ENCODE results near the gene PCDHB6.

DNA sequence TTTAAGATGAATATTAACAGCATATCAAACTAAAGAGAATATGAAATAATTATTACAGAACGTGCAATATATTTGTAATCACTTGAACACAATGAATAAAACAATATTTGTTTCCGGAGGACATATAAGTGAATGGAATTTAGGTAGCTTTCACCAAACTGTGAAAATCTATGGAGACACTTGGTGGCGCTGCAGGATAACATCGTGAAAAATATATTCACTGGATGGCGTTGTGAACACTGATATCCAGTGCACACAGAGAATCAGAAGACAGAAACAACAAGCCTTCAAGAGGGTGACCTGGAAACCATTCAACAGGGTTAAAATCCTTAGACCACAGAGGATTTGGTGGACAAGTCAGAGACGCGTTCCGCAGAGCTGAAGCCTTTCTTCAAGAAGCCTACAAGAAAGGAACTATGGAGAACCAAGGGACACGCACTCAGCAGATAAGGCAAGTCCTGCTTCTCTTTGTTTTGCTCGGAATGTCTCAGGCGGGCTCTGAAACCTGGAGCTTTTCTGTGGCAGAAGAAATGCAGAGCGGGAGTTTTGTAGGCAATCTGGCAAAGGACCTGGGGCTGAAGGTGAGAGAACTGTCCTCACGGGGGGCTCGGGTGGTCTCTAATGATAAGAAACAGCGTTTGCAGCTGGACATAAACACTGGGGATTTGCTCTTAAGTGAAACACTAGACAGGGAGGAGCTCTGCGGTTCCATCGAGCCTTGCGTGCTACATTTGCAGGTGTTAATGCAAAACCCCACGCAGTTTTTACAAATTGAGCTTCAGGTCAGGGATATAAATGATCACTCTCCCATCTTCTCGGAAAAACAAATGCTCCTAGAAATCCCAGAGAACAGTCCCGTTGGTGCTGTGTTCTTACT lies 49.7 kb downstream of the PCDHB6 start, which contains the start of gene PCDHB11:
- TF ChIP-seq, protein P1, sequence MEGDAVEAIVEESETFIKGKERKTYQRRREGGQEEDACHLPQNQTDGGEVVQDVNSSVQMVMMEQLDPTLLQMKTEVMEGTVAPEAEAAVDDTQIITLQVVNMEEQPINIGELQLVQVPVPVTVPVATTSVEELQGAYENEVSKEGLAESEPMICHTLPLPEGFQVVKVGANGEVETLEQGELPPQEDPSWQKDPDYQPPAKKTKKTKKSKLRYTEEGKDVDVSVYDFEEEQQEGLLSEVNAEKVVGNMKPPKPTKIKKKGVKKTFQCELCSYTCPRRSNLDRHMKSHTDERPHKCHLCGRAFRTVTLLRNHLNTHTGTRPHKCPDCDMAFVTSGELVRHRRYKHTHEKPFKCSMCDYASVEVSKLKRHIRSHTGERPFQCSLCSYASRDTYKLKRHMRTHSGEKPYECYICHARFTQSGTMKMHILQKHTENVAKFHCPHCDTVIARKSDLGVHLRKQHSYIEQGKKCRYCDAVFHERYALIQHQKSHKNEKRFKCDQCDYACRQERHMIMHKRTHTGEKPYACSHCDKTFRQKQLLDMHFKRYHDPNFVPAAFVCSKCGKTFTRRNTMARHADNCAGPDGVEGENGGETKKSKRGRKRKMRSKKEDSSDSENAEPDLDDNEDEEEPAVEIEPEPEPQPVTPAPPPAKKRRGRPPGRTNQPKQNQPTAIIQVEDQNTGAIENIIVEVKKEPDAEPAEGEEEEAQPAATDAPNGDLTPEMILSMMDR (IDR thresholded peaks at IDR 0.05) = peak; percentile 89
- TF ChIP-seq ZFX (IDR thresholded peaks at IDR 0.05; ENCODE audit: borderline replicate concordance) = no peak
